ENCODE measurements around the gene DHRS2.

DNA sequence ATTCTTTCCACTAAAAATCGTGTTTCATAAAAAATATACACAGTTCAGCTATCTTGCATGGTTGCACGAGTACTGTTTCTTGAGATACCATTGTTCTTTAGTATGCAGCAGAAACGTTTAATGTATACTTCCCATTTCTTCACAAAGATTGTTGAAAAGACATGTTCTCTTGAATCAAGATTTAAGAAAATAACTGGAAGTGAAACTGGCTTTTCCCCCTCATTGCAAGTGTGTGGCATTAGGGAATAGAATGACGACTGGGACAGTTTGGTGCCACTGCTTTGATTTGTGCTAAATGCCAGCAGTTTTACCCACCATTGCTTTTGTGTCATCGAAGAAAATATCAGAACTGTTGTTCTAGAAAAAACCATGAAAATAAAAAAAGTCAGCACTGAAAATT lies 20.3 kb upstream of the DHRS2 start:
- TF ChIP-seq, protein P1, sequence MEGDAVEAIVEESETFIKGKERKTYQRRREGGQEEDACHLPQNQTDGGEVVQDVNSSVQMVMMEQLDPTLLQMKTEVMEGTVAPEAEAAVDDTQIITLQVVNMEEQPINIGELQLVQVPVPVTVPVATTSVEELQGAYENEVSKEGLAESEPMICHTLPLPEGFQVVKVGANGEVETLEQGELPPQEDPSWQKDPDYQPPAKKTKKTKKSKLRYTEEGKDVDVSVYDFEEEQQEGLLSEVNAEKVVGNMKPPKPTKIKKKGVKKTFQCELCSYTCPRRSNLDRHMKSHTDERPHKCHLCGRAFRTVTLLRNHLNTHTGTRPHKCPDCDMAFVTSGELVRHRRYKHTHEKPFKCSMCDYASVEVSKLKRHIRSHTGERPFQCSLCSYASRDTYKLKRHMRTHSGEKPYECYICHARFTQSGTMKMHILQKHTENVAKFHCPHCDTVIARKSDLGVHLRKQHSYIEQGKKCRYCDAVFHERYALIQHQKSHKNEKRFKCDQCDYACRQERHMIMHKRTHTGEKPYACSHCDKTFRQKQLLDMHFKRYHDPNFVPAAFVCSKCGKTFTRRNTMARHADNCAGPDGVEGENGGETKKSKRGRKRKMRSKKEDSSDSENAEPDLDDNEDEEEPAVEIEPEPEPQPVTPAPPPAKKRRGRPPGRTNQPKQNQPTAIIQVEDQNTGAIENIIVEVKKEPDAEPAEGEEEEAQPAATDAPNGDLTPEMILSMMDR (IDR thresholded peaks at IDR 0.05): no peak
- TF ChIP-seq ZFX (IDR thresholded peaks at IDR 0.05; ENCODE audit: borderline replicate concordance): no peak

Measured in 22Rv1 (cell line).